HepG2 (cell line): ENCODE data around the gene NHSL1. TPM values are rescaled to one million over a fixed set of nuclear protein-coding genes. Genes with fewer than 3 reads are reported as not detected.

ENCODE experiments used
- CSRNP2 ChIP-seq: sonication (generic); formaldehyde crosslinking; conservative IDR thresholded peaks from 2 replicates; pipeline ENCODE4 v1.8.0; 2022; ENCODE audit warnings: low read depth, missing genetic modification reagents
- CTCF ChIP-seq: sonication (generic); formaldehyde crosslinking; IDR thresholded peaks from 2 replicates; pipeline ENCODE4 v1.5.0; 2020; ENCODE audit warnings: mild to moderate bottlenecking, missing genetic modification reagents, moderate library complexity
- DR1 ChIP-seq: sonication (generic); formaldehyde crosslinking; IDR thresholded peaks from 2 replicates; pipeline ENCODE4 v1.8.0; 2021; ENCODE audit warnings: mild to moderate bottlenecking, missing genetic modification reagents, inconsistent platforms
- FOXP1 ChIP-seq, 2 experiments: fragments of 450-650 bp in 1 of 2; IDR thresholded peaks; 2 replicates each; pipeline ENCODE4 v1.6.1; 2017 to 2018; ENCODE audit warnings: antibody characterized with exemption in 1 of 2
- KAT7 ChIP-seq: IDR thresholded peaks from 2 replicates; pipeline ENCODE4 v1.6.1; 2018; ENCODE audit warnings: borderline replicate concordance, missing compliant biosample characterization
- MTERF4 ChIP-seq: sonication (generic); formaldehyde crosslinking; IDR thresholded peaks from 2 replicates; pipeline ENCODE4 v1.8.0; 2023; ENCODE audit warnings: mild to moderate bottlenecking, missing genetic modification reagents
- NR0B2 ChIP-seq: sonication (generic); formaldehyde crosslinking; IDR thresholded peaks from 2 replicates; pipeline ENCODE4 v1.4.0; 2020; ENCODE audit warnings: mild to moderate bottlenecking, missing genetic modification reagents
- TBX3 ChIP-seq: fragments of 450-650 bp; IDR thresholded peaks from 2 replicates; pipeline ENCODE4 v1.6.1; 2017; ENCODE audit warnings: antibody characterized with exemption, mild to moderate bottlenecking, inconsistent platforms, borderline replicate concordance
- ZBTB21 ChIP-seq: sonication (generic); formaldehyde crosslinking; IDR thresholded peaks from 2 replicates; pipeline ENCODE4 v1.4.0; 2020; ENCODE audit warnings: missing genetic modification reagents
- ZNF296 ChIP-seq: sonication (generic); formaldehyde crosslinking; conservative IDR thresholded peaks from 2 replicates; pipeline ENCODE4 v1.5.0; 2020; ENCODE audit warnings: mild to moderate bottlenecking, missing genetic modification reagents
- ZNF329 ChIP-seq: sonication (generic); formaldehyde crosslinking; IDR thresholded peaks from 2 replicates; pipeline ENCODE4 v1.9.0; 2021; ENCODE audit warnings: low read depth, mild to moderate bottlenecking, missing genetic modification reagents
- ZNF468 ChIP-seq: sonication (generic); formaldehyde crosslinking; IDR thresholded peaks from 2 replicates; pipeline ENCODE4 v1.8.0; 2022; ENCODE audit warnings: mild to moderate bottlenecking, moderate library complexity, missing genetic modification reagents
- ZNF558 ChIP-seq: sonication (generic); formaldehyde crosslinking; IDR thresholded peaks from 2 replicates; pipeline ENCODE4 v1.9.0; 2022; ENCODE audit warnings: mild to moderate bottlenecking, missing genetic modification reagents, borderline replicate concordance
- ZNF792 ChIP-seq: IDR thresholded peaks from 2 replicates; pipeline ENCODE4 v1.6.1; 2016
- polyA plus RNA-seq, 8 experiments: library from polyadenylated mRNA; depleted of rRNA in 3 of 8; stranded (reverse) in 7 of 8; unstranded in 1 of 8; fragments of >200 nt; fragmentation: Illumina TruSeq in 4 of 8; extraction: Trizol in 4 of 8; gene quantifications; 2 replicates each; pipeline versions ENCODE4 v1.2.1 to v1.2.3, GENCODE V29; 2011 to 2016; ENCODE audit warnings: low read depth in 4 of 8, missing spikeins in 1 of 8, mixed read lengths in 1 of 8; ENCODE audit not compliant: insufficient read depth in 1 of 8
- total RNA-seq, 5 experiments: library from RNA; depleted of rRNA; stranded (reverse); fragments of >200 nt; fragmentation: Illumina TruSeq; extraction: Trizol; gene quantifications; 2 replicates each; pipeline ENCODE4 v1.2.3, GENCODE V29; 2016; ENCODE audit warnings: low read depth in 1 of 5
- TF ChIP-seq, protein P1 (sequence below): sonication (generic); formaldehyde crosslinking; IDR thresholded peaks from 2 replicates; pipeline ENCODE4 v1.9.0; 2021; ENCODE audit warnings: missing genetic modification reagents, borderline replicate concordance
- TF ChIP-seq, protein P2 (sequence below): sonication (generic); formaldehyde crosslinking; IDR thresholded peaks from 2 replicates; pipeline ENCODE4 v1.8.0; 2022; ENCODE audit warnings: mild to moderate bottlenecking, missing genetic modification reagents, moderate library complexity
- TF ChIP-seq, protein P3 (sequence below): sonication (generic); formaldehyde crosslinking; IDR thresholded peaks from 2 replicates; pipeline ENCODE4 v1.8.1; 2023; ENCODE audit warnings: mild to moderate bottlenecking, missing genetic modification reagents
- TF ChIP-seq, protein P4 (sequence below): sonication (generic); formaldehyde crosslinking; IDR thresholded peaks from 2 replicates; pipeline ENCODE4 v1.4.0; 2020; ENCODE audit warnings: low read depth, mild to moderate bottlenecking, missing genetic modification reagents

Gene NHSL1
- total and polyA plus RNA-seq, 2 of the 13 experiments (the other 11 are each of a cell fraction or from before 2014, with no cell fraction given) = 24.9 to 53.6 TPM

- no peak for TF ChIP-seq ZNF558
- TF ChIP-seq, protein P1, sequence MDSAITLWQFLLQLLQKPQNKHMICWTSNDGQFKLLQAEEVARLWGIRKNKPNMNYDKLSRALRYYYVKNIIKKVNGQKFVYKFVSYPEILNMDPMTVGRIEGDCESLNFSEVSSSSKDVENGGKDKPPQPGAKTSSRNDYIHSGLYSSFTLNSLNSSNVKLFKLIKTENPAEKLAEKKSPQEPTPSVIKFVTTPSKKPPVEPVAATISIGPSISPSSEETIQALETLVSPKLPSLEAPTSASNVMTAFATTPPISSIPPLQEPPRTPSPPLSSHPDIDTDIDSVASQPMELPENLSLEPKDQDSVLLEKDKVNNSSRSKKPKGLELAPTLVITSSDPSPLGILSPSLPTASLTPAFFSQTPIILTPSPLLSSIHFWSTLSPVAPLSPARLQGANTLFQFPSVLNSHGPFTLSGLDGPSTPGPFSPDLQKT (CRISPR knock-in tag) = no peak
- TF ChIP-seq ZNF296 (CRISPR knock-in tag) = no peak
- TF ChIP-seq, protein P2, sequence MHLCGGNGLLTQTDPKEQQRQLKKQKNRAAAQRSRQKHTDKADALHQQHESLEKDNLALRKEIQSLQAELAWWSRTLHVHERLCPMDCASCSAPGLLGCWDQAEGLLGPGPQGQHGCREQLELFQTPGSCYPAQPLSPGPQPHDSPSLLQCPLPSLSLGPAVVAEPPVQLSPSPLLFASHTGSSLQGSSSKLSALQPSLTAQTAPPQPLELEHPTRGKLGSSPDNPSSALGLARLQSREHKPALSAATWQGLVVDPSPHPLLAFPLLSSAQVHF (CRISPR knock-in tag) = no peak
- TF ChIP-seq ZNF792 = no peak
- no peak for TF ChIP-seq TBX3
- 0 out of 2 replicates have a peak, but pooled peaks have one; percentile 37 for TF ChIP-seq ZNF468
- TF ChIP-seq ZNF329 (CRISPR knock-in tag) = no peak
- no peak for TF ChIP-seq CSRNP2 (CRISPR knock-in tag)
- TF ChIP-seq, protein P3, sequence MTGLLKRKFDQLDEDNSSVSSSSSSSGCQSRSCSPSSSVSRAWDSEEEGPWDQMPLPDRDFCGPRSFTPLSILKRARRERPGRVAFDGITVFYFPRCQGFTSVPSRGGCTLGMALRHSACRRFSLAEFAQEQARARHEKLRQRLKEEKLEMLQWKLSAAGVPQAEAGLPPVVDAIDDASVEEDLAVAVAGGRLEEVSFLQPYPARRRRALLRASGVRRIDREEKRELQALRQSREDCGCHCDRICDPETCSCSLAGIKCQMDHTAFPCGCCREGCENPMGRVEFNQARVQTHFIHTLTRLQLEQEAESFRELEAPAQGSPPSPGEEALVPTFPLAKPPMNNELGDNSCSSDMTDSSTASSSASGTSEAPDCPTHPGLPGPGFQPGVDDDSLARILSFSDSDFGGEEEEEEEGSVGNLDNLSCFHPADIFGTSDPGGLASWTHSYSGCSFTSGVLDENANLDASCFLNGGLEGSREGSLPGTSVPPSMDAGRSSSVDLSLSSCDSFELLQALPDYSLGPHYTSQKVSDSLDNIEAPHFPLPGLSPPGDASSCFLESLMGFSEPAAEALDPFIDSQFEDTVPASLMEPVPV (CRISPR knock-in tag) = no peak
- TF ChIP-seq CTCF (CRISPR knock-in tag) = peak; percentile 50
- no peak for TF ChIP-seq NR0B2 (CRISPR knock-in tag)
- no peak for TF ChIP-seq ZBTB21 (CRISPR knock-in tag)
- TF ChIP-seq KAT7 = peak; percentile 22; the same call in 1 of the 2 replicates
- no peak for TF ChIP-seq FOXP1 (IDR thresholded peaks at IDR 0.05)
- TF ChIP-seq FOXP1 (CRISPR knock-in tag; IDR thresholded peaks at IDR 0.05) = peak; percentile 62; the same call in 1 of the 2 replicates
- TF ChIP-seq DR1 (CRISPR knock-in tag) = no peak
- TF ChIP-seq MTERF4 = peak; percentile 39; the same call in 1 of the 2 replicates
- TF ChIP-seq, protein P4, sequence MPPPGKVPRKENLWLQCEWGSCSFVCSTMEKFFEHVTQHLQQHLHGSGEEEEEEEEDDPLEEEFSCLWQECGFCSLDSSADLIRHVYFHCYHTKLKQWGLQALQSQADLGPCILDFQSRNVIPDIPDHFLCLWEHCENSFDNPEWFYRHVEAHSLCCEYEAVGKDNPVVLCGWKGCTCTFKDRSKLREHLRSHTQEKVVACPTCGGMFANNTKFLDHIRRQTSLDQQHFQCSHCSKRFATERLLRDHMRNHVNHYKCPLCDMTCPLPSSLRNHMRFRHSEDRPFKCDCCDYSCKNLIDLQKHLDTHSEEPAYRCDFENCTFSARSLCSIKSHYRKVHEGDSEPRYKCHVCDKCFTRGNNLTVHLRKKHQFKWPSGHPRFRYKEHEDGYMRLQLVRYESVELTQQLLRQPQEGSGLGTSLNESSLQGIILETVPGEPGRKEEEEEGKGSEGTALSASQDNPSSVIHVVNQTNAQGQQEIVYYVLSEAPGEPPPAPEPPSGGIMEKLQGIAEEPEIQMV (CRISPR knock-in tag) = no peak
Measured at GRCh38 chr6:138507977-138508675, 8.8 kb upstream of the NHSL1 start (continued).
